ENCODE results near the gene SLC25A18. TPM values are rescaled to one million over a fixed set of nuclear protein-coding genes. Genes with fewer than 3 reads are reported as not detected.

SLC25A18 gene
- total and polyA plus RNA-seq, 2 of the 8 experiments (the other 6 are each of a cell fraction or from before 2014, with no cell fraction given): 2.8 to 2.9 TPM

- ChIA-PET CTCF (ENCODE audit: partially characterized antibody) (no interaction called here), POLR2A (ENCODE audit: partially characterized antibody) (interaction anchor here (1.6 kb wide), 1 partner anchor 13 kb away, joined by 3 read pairs; no protein-coding TSS in a partner anchor)
- Histone ChIP-seq H2AFZ (ENCODE audit: low read length) (no peak overlapping the region), H3K79me2 (ENCODE audit: control insufficient read depth in 1 of 2, insufficient read depth in 2 of 2, low read length in 2 of 2) (no peaks in the 10 kb centered on the region), H2BK15ac (ENCODE audit: low read length) (no peak overlapping the region), H4K5ac (ENCODE audit: insufficient read length, low read depth, low read length) (no peak overlapping the region), H4K8ac (ENCODE audit: extremely low read depth, insufficient read depth, low read length) (no peak overlapping the region), H3K4me3 (ENCODE audit: extremely low read depth in 1 of 4, insufficient read depth in 2 of 4, low read depth in 3 of 4, low read length in 4 of 4) (no peak overlapping the region), H3K18ac (ENCODE audit: extremely low read depth, low read length) (no peak overlapping the region), H2BK120ac (replicated peaks; ENCODE audit: low read depth, low read length) (no peak overlapping the region), H4K91ac (replicated peaks; ENCODE audit: insufficient read length, low read length) (no peak overlapping the region), H2BK20ac (ENCODE audit: low read length) (no peak overlapping the region), H3K23ac (ENCODE audit: insufficient read length) (no peak overlapping the region), H3K4me2 (ENCODE audit: insufficient read depth in 1 of 2, low read depth in 2 of 2, low read length in 2 of 2) (no peak overlapping the region), H2AK5ac (ENCODE audit: low read depth, low read length) (no peak overlapping the region), H3K23me2 (ENCODE audit: low read depth, low read length) (no peaks in the 10 kb centered on the region), H3K36me3 (ENCODE audit: control insufficient read depth in 2 of 4, insufficient read depth in 4 of 4, low read length in 3 of 4) (peaks cover 13 to 36% (median 30%) of the 10 kb centered on the region in 4 experiments), H3K4me1 (replicated peaks in 1 of 4; ENCODE audit: control insufficient read depth in 3 of 4, insufficient read depth in 4 of 4, low read length in 3 of 4) (no peaks in the 10 kb centered on the region), H3K27me3 (replicated peaks in 1 of 4; ENCODE audit: control insufficient read depth in 3 of 4, extremely low read depth in 1 of 4, insufficient read depth in 3 of 4, low read length in 3 of 4) (no peaks in the 10 kb centered on the region), H4K20me1 (replicated peaks in 1 of 2; ENCODE audit: control insufficient read depth in 1 of 2, insufficient read depth in 2 of 2, low read length in 2 of 2) (peaks cover 1 to 2% of the 10 kb centered on the region in 2 experiments), H2BK12ac (ENCODE audit: low read depth, low read length) (no peak overlapping the region), H3K14ac (ENCODE audit: insufficient read length) (no peak overlapping the region), H3K56ac (replicated peaks; ENCODE audit: insufficient read length, low read depth, low read length) (no peak overlapping the region), H3K79me1 (ENCODE audit: low read depth, low read length) (no peaks in the 10 kb centered on the region), H3K27ac (ENCODE audit: low read depth, low read length) (no peak overlapping the region), H2BK5ac (ENCODE audit: low read depth, low read length) (no peak overlapping the region), H3K9ac (replicated peaks in 1 of 4; ENCODE audit: extremely low read depth in 1 of 4, low read depth in 3 of 4, low read length in 3 of 4) (no peak overlapping the region), H3K4ac (replicated peaks; ENCODE audit: insufficient read length, low read depth, low read length) (no peak overlapping the region), H3K9me3 (ENCODE audit: insufficient read depth in 2 of 2, low read depth in 1 of 2, low read length in 1 of 2) (no peaks in the 10 kb centered on the region)
- TF ChIP-seq CBX8 (IDR thresholded peaks at IDR 0.05; ENCODE audit: borderline replicate concordance, low read depth, low read length) (no peak), SUZ12 (IDR thresholded peaks at IDR 0.05; ENCODE audit: low read length) (no peak), FOSL1 (IDR thresholded peaks at IDR 0.05; ENCODE audit: insufficient read depth, low read depth, low read length) (no peak), KDM1A (IDR thresholded peaks at IDR 0.05; ENCODE audit: borderline replicate concordance, low read length) (no peak), CTCF (IDR thresholded peaks at IDR 0.05; ENCODE audit: control extremely low read depth in 1 of 3, insufficient read depth in 1 of 3, low read depth in 1 of 3, low read length in 3 of 3) (no peak), RXRA (IDR thresholded peaks at IDR 0.05; ENCODE audit: insufficient read depth, low read depth, low read length) (no peak), SP1 (IDR thresholded peaks at IDR 0.05; ENCODE audit: low read depth, low read length) (no peak), CEBPB (IDR thresholded peaks at IDR 0.05; ENCODE audit: low read depth, low read length) (no peak), CHD2 (IDR thresholded peaks at IDR 0.05; ENCODE audit: low read length) (no peak), HDAC6 (IDR thresholded peaks at IDR 0.05; ENCODE audit: low read depth, low read length) (no peak), ASH2L (IDR thresholded peaks at IDR 0.05; ENCODE audit: low read length) (no peak)
- DNase-seq (ENCODE audit: low read depth in 1 of 2, low spot score in 2 of 2): no peak
- no peak for FAIRE-seq
- WGBS, 2 experiments (ENCODE audit: extremely low coverage in 1 of 2, insufficient coverage in 1 of 2, insufficient read length in 1 of 2, insufficient replicate concordance in 2 of 2, low coverage in 1 of 2, low lambda C conversion rate in 2 of 2, missing lambda C conversion rate in 1 of 2): 61% methylated on average over 3 of the region's 3 CpGs; no CpG with 5 or more reads in 1 of the 2 experiments
These were observed 48.8 kb downstream of the SLC25A18 start for GRCh38 chr22:17612057-17612456.
